Uterus (tissue), 2 donors: ENCODE results near the gene GORAB.

Source experiments
- CTCF ChIP-seq, 4 experiments: fragments of 200-600 bp in 2 of 4; fragments of 450-650 bp in 2 of 4; sonication (generic) in 2 of 4; IDR thresholded peaks; one replicate each; pipeline ENCODE4 v1.5.1; 2016 to 2019; ENCODE audit warnings: antibody characterized with exemption in 4 of 4, mild to moderate bottlenecking in 2 of 4, moderate library complexity in 1 of 4
- POLR2A ChIP-seq, 2 donors: fragments of 450-650 bp; IDR thresholded peaks; one replicate each; pipeline ENCODE4 v1.6.1; 2016; ENCODE audit warnings: antibody characterized with exemption in 2 of 2, mild to moderate bottlenecking in 1 of 2, moderate library complexity in 1 of 2

- TF ChIP-seq POLR2A (IDR thresholded peaks at IDR 0.05) (no peak), CTCF (IDR thresholded peaks at IDR 0.05) (no peak)
Observed at GRCh38 chr1:170537798-170538503, 6.0 kb downstream of the GORAB start.
